ENCODE measurements around the gene TMEM59. TPM values are rescaled to one million over a fixed set of nuclear protein-coding genes. Genes with fewer than 3 reads are reported as not detected.

The TMEM59 gene
- total and polyA plus RNA-seq, 2 of the 8 experiments (the other 6 are each of a cell fraction or from before 2014, with no cell fraction given) = 116 to 139 TPM

- TF ChIP-seq, protein P1, sequence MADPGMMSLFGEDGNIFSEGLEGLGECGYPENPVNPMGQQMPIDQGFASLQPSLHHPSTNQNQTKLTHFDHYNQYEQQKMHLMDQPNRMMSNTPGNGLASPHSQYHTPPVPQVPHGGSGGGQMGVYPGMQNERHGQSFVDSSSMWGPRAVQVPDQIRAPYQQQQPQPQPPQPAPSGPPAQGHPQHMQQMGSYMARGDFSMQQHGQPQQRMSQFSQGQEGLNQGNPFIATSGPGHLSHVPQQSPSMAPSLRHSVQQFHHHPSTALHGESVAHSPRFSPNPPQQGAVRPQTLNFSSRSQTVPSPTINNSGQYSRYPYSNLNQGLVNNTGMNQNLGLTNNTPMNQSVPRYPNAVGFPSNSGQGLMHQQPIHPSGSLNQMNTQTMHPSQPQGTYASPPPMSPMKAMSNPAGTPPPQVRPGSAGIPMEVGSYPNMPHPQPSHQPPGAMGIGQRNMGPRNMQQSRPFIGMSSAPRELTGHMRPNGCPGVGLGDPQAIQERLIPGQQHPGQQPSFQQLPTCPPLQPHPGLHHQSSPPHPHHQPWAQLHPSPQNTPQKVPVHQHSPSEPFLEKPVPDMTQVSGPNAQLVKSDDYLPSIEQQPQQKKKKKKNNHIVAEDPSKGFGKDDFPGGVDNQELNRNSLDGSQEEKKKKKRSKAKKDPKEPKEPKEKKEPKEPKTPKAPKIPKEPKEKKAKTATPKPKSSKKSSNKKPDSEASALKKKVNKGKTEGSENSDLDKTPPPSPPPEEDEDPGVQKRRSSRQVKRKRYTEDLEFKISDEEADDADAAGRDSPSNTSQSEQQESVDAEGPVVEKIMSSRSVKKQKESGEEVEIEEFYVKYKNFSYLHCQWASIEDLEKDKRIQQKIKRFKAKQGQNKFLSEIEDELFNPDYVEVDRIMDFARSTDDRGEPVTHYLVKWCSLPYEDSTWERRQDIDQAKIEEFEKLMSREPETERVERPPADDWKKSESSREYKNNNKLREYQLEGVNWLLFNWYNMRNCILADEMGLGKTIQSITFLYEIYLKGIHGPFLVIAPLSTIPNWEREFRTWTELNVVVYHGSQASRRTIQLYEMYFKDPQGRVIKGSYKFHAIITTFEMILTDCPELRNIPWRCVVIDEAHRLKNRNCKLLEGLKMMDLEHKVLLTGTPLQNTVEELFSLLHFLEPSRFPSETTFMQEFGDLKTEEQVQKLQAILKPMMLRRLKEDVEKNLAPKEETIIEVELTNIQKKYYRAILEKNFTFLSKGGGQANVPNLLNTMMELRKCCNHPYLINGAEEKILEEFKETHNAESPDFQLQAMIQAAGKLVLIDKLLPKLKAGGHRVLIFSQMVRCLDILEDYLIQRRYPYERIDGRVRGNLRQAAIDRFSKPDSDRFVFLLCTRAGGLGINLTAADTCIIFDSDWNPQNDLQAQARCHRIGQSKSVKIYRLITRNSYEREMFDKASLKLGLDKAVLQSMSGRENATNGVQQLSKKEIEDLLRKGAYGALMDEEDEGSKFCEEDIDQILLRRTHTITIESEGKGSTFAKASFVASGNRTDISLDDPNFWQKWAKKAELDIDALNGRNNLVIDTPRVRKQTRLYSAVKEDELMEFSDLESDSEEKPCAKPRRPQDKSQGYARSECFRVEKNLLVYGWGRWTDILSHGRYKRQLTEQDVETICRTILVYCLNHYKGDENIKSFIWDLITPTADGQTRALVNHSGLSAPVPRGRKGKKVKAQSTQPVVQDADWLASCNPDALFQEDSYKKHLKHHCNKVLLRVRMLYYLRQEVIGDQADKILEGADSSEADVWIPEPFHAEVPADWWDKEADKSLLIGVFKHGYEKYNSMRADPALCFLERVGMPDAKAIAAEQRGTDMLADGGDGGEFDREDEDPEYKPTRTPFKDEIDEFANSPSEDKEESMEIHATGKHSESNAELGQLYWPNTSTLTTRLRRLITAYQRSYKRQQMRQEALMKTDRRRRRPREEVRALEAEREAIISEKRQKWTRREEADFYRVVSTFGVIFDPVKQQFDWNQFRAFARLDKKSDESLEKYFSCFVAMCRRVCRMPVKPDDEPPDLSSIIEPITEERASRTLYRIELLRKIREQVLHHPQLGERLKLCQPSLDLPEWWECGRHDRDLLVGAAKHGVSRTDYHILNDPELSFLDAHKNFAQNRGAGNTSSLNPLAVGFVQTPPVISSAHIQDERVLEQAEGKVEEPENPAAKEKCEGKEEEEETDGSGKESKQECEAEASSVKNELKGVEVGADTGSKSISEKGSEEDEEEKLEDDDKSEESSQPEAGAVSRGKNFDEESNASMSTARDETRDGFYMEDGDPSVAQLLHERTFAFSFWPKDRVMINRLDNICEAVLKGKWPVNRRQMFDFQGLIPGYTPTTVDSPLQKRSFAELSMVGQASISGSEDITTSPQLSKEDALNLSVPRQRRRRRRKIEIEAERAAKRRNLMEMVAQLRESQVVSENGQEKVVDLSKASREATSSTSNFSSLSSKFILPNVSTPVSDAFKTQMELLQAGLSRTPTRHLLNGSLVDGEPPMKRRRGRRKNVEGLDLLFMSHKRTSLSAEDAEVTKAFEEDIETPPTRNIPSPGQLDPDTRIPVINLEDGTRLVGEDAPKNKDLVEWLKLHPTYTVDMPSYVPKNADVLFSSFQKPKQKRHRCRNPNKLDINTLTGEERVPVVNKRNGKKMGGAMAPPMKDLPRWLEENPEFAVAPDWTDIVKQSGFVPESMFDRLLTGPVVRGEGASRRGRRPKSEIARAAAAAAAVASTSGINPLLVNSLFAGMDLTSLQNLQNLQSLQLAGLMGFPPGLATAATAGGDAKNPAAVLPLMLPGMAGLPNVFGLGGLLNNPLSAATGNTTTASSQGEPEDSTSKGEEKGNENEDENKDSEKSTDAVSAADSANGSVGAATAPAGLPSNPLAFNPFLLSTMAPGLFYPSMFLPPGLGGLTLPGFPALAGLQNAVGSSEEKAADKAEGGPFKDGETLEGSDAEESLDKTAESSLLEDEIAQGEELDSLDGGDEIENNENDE (IDR thresholded peaks at IDR 0.05; ENCODE audit: insufficient replicate concordance, low read length) = no peak
- TF ChIP-seq SP4 (IDR thresholded peaks at IDR 0.05; ENCODE audit: low read length) (no peak), CEBPB (IDR thresholded peaks at IDR 0.05; ENCODE audit: low read depth, low read length) (no peak), RXRA (IDR thresholded peaks at IDR 0.05; ENCODE audit: insufficient read depth, low read depth, low read length) (no peak), SP2 (IDR thresholded peaks at IDR 0.05; ENCODE audit: low read length) (no peak), HDAC2 (IDR thresholded peaks at IDR 0.05; ENCODE audit: borderline replicate concordance in 1 of 2, low read depth in 2 of 2, low read length in 2 of 2) (no peak), EZH2 (IDR thresholded peaks at IDR 0.05; ENCODE audit: low read depth, low read length, severe bottlenecking) (no peak), TEAD4 (IDR thresholded peaks at IDR 0.05; ENCODE audit: low read depth, low read length) (no peak), BCL11A (IDR thresholded peaks at IDR 0.05; ENCODE audit: low read depth in 2 of 2, low read length in 2 of 2) (no peak), TAF7 (optimal IDR thresholded peaks at IDR 0.05; ENCODE audit: borderline replicate concordance, low read depth, low read length) (no peak), SIN3A (conservative IDR thresholded peaks at IDR 0.05 in 1 of 2, IDR thresholded peaks at IDR 0.05 in 1 of 2; ENCODE audit: low read depth in 1 of 2, low read length in 2 of 2) (no peak), SAP30 (IDR thresholded peaks at IDR 0.05; ENCODE audit: insufficient read depth, insufficient replicate concordance, low read length) (no peak)
Observed at GRCh38 chr1:54007613-54008012, 45.4 kb downstream of the TMEM59 start (continued).
